HG02981 (cell line): Measurements from ENCODE around the gene ETHE1.

Experiments used
- ATAC-seq: cut with Tn5 transposase; IDR thresholded peaks from one replicate; pipeline ENCODE4 v1.9.1; 2021; ENCODE audit warnings: mild to moderate bottlenecking, moderate library complexity; ENCODE audit not compliant: unreplicated experiment

ETHE1 gene

DNA sequence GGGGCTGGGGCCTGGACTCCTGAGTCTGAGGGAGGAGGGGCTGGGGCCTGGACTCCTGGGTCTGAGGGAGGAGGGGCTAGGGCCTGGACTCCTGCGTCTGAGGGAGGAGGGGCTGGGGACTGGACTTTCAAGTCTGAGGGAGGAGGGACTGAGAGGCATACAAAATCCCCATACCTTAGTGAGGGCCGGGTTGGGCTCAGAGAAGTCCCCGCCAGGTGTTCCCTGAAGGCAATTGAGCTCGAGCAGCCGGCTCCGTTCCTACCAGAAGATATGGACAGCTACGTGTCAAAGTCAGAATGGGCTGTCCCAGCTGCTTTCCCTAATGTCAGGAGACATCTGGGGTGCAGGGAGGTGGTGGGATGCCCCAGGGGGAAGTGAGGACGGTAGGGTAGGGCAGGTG lies 31.9 kb downstream of the ETHE1 start:
- ATAC-seq = no peak

DNA sequence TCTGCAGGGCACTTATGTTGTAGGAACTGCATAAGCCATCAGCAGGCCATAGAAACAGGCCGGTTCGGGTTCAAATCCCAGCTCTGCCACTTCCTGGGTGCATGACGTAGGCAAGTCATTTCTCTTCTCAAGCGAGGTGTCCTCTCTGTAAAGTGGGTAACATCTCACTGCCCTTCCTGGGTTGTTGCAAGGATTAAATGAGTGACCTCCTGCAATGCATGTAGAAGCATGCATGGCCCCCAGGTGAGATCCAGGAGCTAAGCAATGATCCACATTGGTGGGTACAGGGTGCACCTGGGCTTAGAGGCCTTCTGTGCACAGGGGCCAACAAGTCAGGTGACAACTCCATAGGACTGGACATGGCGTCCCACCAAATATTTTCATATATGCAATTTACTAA lies 36.2 kb downstream of the ETHE1 start:
- no peak for ATAC-seq

DNA sequence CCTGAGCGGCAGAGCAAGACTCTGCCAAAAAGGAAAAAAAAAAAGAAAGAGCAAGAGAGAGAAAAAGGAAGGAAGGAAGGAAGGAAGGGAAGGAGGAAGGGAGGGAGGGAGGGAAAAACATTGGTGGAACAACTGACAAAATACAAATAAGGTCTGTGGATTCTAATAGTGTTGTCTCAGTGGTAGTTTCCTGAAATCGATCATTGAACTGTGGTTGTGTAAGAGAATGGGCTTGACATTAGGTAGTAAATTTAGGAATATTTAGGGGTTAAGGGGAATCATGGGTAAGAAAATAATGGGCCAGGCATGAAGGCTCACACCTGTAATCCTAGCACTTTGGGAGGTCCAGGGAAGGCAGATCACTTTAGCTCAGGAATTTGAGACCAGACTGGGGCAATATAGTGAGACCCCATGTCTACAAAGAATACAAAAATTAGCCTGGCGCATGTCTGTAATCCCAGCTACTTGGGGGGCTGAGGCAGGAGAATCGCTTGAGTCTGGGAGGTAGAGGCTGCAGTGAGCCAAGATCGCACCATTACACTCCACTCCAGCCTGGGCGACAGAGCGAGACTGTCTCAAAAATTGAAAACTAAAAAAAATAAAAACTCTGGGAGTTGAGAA lies 36.9 kb downstream of the ETHE1 start:
- no peak for ATAC-seq

DNA sequence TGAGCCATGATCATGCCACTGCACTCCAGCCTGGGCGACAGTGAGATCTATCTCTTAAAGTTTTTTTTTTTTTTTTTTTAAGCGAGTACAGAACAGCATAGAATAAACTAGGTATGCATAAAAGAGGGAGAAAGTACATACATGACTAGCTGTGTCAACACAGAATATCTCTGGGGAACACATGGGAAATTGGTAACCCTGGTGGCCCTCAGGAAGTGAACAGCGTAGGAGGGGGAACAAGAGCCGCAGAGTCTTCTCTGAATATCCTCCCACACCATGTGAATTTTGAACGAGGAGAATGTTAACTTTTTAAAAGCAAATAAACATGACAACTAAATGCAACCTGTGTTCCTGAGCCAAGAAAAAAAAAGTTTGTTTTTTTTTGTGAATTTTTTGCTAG lies 37.7 kb downstream of the ETHE1 start:
- ATAC-seq = no peak

DNA sequence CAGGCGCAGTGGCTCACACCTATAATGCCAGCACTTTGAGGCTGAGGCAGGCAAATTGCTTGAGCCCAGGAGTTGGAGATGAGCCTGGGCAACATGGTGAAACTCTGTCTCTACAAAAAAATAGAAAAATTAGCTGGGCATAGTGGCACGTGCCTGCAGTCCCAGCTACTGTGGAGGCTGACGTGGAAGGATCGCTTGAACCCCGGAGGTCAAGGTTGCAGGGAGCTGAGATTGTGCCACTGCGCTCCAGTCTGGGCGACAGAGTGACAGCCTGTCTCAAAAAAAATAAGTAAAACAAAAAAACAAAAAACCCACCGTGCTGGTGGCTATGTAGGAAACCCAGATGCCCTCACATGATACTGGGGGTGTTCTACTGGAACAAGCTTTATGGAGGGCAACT lies 38.8 kb downstream of the ETHE1 start:
- no peak for ATAC-seq

DNA sequence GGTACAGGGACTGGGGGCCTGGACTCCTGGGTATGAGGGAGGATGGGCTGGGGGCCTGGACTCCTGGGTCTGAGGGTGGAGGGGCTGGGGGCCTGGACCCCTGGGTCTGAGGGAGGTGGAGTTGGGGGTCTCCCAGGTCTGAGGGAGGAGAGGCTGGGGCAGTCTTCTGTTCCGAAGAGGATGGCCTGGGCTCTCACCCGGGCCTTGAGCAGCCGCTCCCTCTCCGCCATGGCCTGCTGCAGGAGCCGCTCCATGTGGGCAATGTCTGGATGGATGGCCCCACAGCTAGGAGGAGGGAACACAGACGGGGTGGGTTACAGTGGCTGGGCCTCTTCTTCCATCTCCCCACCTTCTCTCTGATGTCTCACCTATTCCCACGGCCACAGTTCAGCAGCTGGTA lies 40.6 kb downstream of the ETHE1 start:
- no peak for ATAC-seq

DNA sequence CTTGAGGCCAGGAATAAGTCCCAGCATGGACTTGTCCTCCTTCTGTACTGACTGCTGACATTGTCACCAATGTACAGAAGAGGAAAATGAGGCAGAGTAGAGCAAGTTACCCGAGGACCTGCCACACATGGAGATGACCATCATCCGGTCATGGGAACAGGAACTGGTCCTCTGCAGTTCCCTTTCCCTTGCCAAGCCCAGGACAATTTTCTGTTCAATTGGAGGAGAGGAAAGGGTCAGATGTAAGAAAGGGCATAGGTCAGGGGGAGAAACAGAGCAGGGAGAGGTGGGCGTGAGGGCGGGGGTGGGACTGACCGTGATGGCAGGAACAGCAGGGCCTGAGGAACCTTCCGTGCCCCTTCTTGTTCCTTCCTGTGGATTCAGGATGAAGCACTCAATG lies 41.0 kb downstream of the ETHE1 start:
- no peak for ATAC-seq

DNA sequence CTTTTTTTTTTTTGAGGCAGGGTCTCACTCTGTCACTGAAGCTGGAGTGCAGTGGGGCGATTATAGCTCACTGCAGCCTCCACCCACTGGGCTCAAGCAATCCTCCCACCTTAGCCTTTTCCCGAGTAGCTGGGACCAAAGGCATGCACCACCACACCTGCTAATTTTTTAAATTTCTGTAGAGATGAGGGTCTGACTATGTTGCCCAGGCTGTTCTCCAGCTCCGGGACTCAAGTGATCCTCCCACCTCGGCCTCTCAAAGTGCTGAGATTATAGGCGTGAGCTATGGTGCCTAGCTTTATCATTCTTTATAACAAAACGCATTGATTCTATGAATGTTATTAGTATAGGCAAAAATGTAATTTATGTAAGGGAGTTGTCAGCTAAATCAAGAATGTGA lies 43.7 kb downstream of the ETHE1 start:
- ATAC-seq = no peak

DNA sequence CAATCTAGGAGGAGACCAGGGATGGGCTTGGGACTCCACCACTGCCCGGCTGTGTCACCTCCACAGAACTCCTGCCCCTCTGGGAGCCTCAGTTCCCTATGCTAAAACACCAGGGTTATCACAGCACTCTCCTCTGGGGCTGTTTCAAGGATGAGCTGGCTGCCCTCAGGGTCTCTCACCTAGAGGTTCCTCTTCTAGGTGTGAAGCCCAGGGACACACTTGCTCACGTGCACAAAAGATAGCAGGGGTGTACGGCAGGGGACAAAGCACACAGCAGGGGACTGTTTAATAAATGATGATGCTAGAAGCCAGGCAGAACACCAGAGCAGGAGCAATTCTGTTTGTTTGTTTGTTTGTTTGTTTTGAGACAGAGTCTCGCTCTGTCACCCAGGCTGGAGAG lies 44.8 kb downstream of the ETHE1 start:
- no peak for ATAC-seq

DNA sequence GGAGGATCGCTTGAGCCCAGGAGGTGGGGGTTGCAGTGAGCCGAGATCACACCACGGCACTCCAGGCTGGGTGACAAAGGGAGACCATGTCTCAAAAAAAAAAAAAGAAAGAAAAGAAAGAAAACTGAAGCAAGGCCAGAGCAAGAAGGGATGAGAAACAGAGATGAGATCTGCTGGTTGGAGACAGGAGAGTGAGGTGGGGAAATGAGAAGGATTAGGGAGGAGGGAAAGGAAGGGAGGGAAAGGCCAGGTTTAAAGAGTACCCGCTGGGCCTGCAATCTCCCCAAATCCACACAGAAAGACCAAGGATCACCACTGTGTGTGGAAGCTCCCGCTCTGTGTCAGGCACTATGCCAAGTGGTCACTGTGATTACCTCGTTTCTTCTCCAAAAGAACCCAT lies 45.3 kb downstream of the ETHE1 start:
- no peak for ATAC-seq

DNA sequence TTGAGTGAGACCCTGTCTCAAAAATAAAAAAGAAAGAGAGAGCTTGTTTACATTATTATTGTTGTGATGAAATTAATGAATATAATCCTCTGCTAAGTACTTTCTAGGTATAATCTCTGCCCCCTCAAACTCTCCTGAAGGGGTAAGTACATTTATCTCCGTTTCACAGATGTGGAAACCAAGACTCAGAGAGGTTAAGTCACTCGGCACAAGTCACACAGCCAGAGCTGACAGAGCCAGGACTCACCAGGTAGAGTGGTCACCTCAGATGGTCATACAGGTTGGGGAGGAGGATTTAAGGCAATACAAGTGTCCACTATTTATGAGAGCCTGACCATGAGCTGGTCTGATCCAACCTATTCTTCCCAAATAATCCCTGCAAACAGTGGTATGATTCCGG lies 46.4 kb downstream of the ETHE1 start:
- no peak for ATAC-seq

DNA sequence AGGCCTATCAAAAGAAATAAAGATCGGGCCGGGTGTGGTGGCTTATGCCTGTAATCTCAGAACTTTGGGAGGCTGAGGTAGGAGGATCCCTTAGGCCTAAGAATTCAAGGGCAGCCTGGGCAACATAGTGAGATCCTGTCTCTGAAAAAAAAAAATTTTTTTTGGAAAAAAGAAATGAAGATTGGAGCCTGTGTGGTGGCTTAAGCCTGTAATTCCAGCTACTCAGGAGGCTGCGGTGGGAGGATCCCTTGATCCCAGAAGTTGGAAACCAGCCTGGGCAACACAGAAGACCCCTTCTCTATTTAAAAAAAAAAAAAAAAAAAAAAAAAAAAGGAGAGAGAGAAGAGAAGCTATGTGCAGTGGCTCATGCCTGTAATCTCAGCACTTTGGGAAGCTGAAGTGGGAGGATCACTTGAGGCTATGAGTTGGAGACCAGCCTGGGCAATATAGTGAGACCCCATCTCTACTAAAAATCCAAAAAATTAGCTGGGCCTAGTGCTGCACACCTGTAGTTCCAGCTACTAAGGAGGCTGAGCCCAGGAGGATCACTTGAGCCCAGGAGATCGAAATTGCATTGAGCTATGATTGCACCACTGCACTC lies 46.9 kb downstream of the ETHE1 start:
- no peak for ATAC-seq

DNA sequence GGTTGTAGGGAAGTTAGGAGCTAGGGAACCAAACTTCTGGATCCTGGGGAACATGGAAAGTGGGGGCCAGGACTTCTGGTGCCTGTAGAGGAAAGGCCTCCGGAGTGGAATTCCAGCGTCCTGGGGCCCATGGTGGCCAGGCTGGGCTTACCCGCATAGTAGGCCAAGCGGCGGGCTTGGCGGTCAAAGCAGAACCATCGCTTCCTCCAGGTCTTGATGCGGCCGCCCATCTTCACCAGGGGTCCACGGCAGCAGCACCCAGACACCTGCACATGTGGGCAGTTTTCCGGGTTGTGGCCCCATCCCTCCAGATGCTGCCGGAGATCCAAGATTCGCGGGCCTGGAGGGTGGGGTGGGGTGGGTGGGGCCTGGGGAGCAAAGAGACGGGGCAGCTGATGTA lies 47.8 kb downstream of the ETHE1 start:
- ATAC-seq = no peak

DNA sequence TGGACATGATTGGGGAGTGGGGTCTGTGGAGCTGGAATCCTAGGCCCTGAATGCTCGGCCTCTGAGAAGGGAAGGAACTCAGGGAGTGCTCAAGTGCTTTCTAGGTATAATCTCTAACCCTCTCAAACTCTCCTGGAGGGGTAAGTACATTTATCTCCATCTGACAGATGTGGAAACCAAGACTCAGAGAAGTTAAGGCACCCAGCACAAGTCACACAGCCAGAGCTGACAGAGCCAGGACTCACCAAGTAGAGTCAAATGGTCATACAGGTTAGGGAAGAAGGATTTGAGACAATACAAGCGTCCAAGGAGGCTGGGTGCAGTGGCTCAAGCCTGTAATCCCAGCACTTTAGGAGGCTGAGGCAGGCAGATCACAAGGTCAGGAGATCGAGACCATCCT lies 48.7 kb downstream of the ETHE1 start:
- no peak for ATAC-seq

DNA sequence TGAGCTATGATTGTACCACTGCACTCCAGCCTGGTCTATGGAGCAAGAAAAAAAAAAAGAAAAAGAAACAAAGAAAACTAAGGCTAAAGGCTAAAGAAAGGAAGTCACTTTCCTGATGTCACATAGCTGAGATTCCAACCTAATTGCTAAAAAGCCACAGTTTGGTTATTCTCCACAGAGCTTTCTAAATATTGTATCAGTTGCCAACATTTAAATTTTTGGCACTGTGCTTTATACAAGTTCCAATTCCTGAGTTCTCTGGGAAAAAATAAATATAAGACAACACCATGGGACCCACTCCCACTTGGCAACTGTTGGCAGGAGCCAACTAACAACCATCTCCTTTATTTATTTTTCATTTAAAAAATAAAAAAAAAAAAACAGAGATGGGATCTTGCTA lies 50.4 kb downstream of the ETHE1 start:
- no peak for ATAC-seq

DNA sequence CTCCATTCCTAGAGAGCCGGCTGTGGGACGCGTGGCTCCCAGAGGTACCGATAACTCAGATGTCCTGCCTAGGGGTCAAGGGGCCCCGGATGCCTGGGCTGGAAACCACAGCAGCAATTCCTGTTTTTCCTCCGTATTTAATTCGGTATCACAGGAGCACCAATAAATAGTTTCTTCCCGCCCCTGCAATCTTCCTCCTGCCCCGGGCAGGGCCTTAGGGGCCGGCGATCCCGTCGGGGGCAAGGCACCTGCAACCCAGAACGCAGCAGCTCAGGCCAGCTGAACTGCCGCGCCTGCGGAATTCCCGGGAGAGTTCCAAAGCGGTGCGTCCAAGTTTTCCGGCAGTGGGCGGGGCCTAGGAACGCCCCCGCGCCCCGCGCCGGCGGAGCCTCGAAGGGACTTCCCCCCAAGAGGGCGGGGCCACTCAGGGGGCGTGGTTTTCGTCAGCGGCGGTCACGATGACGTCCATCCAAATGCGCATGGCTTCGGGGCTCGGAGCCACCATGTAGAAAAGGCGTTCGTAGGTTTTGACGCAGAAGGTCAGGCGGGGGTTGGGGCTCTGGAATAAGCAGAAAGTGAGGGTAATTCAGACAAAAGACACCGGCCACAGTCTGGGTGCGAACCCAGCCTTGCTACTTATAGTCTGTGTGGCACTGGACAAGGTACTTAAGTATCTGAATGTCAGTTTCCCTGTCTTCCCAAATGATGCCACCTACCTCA lies 51.9 kb downstream of the ETHE1 start:
- peak; percentile 80 for ATAC-seq

DNA sequence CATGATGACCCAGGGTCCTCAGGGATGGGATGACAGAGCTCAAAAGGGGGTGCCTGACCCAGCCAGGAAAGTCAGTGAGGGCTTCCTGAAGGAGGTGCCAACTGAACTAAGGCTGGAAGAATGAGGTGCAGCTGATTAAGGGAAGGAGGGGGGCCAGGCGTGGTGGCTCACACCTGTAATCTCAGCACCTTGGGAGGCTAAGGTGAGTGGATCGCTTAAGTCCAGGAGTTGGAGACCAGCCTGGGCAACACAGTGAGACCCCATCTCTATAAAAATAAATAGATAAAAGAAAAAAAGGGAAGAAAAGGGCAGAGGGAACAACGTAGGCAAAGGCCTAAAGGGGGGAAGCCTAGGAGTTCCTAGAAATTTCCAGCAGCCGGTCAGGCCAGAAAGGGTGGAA lies 52.5 kb downstream of the ETHE1 start:
- no peak for ATAC-seq

DNA sequence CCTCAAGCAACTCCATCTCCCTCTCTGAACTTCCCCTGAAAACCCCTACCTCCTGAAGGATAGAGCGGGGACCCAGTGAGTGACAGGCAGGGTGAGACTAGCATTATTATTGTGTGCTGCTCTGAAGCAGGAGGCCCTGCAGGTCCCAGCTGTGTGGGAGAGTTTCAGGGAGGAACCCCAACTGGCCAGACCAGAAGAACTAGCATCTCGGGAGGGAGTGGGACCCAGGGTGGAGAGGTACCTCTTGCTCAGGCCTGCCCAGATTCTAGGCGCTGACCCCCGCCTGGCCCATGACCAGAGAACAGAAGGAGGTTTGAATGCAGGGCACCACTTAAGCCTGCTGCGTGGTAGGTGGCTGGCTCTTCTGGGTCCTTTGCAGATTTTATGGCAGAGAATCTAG lies 55.9 kb downstream of the ETHE1 start:
- ATAC-seq = no peak

DNA sequence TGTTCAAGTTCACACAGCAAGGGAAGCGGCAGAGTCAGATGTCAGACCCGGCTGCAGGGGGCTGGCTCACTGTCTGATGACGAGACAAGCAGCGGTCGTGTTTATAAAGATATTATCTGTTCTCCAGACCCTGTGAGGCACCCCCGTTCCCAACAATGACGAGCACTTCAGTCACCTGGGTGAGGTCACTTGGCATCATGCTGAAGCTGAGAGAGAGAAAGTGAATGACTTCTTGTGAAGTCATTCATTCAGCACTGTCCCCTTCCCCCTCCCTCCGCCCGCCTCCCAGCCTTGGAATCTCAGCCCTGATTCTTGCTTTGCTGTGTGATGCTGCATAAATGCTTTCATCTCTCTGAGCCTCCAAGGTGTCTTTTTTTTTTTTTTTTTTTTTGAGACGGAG lies 56.7 kb downstream of the ETHE1 start:
- ATAC-seq = no peak

DNA sequence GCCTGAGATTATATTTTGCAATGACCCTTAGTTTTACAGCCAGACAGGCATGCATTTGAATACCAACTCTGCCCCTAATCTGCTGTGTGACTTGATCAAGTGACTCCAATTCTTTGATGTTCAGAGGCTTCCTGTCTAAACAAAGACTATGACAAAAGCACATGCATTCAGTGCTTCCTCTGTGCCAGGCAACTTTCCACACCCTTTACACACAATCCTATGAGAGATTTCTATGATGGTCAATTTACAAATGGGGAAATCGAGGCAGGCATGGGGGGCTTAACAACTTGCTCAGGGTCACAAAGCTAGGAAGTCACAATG lies 57.9 kb downstream of the ETHE1 start:
- no peak for ATAC-seq

DNA sequence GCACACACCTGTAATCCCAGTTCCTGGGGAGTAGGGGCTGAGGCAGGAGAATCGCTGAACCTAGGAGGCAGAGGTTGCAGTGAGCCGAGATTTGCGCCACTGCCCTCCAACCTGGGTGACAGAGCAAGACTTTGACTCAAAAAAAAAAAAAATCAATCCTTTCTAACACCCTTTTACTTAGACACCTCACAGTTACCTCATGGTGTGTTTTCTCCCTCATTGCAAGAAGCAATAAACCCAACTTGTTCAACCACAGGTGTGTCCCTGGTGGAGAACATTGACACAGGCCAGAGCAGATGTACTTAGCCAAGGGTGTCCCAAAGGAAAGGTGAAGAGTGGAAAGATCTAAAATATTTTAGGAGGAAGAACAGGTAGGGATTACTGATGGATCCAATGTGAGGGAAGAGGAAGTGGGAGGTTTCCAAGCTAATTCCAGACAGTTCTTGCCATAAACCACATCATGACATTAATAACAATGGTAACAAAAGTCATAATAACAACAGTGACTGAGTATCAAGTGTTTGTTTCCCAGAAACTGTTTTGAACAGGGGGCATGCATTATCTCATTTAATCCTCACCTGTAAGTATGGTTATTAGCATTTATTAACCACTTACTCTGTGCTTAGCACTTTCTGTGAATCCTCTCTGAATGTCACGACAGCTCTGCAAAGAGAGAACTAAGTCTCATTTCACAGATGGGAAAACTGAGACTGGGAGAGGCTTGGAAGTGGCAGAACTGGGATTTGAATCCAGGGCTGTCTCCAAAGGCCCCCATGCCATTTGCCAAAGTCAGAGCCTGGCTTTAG lies 58.4 kb downstream of the ETHE1 start:
- no peak for ATAC-seq

DNA sequence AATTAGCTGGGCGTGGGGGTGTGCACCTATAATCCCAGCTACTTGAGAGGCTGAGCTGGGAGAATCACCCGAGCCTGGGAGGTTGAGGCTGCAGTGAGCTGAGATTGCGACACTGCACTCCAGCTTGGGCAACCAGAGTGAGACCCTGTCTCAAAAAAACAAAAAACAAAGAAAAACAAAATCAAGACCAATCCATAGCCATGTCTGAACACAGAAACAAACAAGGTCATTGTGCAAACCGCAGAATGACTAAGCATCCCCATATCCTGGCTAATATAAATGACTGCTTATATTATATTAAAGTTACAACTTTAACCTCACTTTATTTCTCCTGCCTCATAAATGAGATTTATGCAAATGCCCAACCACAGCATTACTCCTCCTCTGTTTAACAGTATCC lies 59.3 kb downstream of the ETHE1 start:
- no peak for ATAC-seq
